Mesenteric fat pad (tissue), 1 donor: Measurements from ENCODE around the gene KCNH2. TPM values are rescaled to one million over a fixed set of nuclear protein-coding genes. Genes with fewer than 3 reads are reported as not detected.

Experiments used
- DNase-seq: peaks from one replicate; pipeline ENCODE4 v3.0.0-alpha.2; 2020; ENCODE audit warnings: low spot score
- total RNA-seq: library from RNA; stranded (reverse); fragmentation: NEBNext Ultra II Directional; extraction: Animal tissue kit (Norgen Biotek cat#: 25700); gene quantifications from one replicate; pipeline ENCODE4 v1.2.1, GENCODE V29; 2021
- donor health status: DM: yes; HTN: yes; CAD: no.

The KCNH2 gene
- total RNA-seq, 1 donor from 2014 or later: 0.32 TPM

- no peak for DNase-seq
Measured at GRCh38 chr7:150976529-150977381, 1.4 kb downstream of the KCNH2 start.

- no peak for DNase-seq
Measured at GRCh38 chr7:150975536-150976319, 2.4 kb downstream of the KCNH2 start.

GRCh38 chr7:150974468-150975391 lies 3.4 kb downstream of the KCNH2 start:
- no peak for DNase-seq

- no peak for DNase-seq
Measured at GRCh38 chr7:150973571-150974451, 4.3 kb downstream of the KCNH2 start.

DNA sequence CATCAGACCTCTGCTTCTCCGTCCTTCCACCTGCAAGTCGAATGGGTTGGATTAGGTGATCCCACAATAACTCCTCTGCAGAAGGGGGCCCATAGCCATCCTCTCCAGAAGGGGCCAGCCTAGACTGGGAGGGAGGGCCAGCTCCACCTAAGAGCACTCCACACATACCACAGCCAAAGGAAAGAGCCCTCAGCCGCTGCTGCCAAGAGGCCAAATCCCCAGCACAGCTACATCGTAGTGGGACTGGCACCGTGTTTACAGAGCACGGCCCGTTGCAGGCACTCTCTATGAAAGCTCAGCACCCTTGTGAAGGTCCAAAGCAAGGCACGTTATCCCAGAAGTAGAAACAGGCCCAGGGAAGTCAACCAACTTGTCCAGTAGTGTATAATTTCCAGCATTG lies 5.4 kb downstream of the KCNH2 start:
- no peak for DNase-seq

- no peak for DNase-seq
Measured at GRCh38 chr7:150972023-150972468, 6.1 kb downstream of the KCNH2 start.

DNA sequence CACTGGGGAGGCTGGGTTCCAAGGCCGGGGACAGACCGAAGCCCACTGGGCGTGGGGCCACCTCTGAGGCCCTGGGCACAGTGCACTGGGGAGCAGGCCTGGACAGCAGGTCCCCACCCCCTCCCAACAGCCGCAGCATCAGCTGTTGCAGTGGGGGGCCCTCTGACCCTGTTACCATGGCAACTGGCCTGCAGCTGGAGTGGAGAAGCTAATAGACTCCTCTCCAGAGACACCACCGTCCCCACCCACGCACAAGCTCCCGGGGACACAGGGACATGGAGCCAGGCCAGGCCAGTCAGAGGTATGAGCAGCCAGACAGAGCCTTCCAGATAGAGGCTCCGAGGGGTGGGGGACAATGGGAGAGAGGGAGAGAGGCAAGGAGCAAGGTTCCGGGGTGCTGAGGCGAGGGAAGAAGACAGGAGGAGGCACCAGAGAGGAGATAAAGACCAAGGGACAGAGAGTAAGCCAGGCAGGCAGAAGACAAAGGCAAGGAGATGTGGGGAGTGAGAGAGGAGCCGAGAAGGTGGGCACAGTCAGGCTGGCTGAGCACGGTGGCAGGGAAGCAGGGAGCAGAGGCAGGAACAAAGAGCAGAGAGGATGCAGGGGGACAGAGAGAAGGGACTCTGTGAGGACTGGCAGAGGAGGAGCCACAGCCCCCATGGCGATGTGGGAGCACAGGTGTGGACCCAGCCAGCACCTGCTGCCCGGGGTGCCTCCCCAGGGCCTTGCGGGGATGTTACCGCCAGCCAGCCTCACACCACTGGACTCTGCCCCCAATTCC lies 6.7 kb downstream of the KCNH2 start:
- DNase-seq: no peak

DNA sequence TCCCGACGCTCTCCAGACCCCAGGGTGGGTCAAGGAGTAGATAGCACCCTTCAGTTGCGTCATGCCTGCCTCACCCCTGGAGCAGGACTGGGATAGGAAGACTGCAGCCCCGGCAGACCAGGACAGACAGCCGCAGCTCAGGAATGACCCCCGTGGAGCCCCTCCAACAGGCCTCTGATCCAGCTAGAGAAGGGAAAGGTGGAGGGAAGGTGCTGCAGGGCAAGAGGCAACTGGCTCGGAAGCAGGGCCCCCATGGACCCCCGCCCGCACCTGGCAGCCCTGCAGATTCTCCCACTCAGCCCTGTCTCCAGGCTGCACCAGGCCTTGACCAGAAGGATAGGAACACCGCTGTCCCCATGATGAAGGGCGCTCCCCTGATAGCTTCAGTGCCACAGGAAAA lies 7.7 kb downstream of the KCNH2 start:
- DNase-seq: no peak

GRCh38 chr7:150969475-150969874 lies 8.6 kb downstream of the KCNH2 start:
- no peak for DNase-seq

- no peak for DNase-seq
Measured at GRCh38 chr7:150968734-150969372, 9.3 kb downstream of the KCNH2 start.

GRCh38 chr7:150968056-150968733 lies 9.9 kb downstream of the KCNH2 start:
- no peak for DNase-seq

DNA sequence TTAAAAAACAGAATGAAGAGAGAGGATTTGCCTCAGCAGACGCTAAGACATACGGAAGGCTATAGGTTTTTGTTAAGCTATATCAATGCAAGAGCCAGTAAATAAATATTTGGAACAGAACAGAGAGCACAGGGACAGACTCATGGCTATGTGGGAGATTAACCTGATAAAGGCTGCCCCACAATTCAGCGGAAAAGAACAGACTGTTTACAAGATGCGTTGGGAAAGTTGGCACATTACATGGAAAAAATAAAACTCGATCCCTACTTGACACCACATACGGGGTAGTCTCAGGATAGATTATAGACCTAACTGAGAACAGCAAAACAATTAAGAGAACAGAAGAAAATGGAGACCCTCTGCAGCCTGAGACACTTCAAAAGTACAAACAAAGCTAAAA lies 10.8 kb downstream of the KCNH2 start:
- no peak for DNase-seq

GRCh38 chr7:150966002-150966401 lies 12.1 kb downstream of the KCNH2 start:
- DNase-seq: no peak

DNA sequence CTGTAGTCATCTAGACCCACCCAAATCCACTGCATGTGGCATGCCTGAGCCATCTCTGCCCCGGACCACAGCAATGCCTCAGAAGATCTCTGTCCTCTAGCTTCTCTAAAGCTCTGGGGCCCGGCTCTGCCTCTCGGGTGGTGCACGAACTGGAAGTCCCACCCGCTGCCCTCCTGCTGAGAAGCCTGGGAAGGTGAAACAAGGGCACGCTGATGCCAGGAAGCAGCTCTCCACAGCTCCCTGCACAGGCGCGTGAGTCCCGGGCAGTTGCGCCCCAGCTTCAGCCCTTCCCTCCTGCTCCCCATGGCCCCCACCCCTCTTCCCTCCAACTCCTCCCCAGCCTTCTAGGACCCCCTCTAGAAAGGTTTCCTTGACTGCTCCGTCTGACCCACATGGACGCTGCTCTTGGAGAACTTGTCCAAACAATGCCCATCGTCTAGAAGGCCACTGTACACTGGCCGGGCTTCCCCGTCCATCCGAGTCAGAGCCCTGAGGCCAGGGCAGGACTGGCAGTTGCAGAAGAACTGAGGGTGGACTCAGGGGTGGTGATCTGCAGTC lies 12.8 kb downstream of the KCNH2 start:
- no peak for DNase-seq

DNA sequence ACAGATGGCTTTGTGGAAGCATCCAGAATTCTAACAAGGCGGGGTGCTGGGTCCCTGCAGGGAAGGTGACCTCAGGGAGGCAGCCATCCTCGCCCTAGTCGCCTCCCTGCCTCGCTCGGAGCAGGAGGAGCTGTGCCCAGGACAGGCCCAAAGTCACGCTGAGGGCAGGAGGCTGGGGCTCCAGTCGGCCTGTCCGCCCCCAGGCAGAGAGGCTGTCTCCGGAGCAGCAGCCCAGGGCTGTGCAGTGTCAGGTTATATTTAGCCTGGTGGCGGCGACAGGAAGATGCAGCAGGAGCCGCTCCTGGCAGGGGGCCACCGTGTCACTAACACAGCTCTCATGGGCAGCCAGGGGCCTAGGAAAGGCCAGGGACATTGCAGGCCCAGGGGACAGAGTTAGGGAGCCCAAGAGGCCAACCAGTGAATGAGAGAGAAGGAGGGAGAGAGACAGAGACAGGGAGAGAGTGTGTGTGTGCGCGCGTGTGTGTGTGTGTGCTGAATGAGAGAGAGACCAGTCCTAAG lies 13.5 kb downstream of the KCNH2 start:
- DNase-seq: no peak

DNA sequence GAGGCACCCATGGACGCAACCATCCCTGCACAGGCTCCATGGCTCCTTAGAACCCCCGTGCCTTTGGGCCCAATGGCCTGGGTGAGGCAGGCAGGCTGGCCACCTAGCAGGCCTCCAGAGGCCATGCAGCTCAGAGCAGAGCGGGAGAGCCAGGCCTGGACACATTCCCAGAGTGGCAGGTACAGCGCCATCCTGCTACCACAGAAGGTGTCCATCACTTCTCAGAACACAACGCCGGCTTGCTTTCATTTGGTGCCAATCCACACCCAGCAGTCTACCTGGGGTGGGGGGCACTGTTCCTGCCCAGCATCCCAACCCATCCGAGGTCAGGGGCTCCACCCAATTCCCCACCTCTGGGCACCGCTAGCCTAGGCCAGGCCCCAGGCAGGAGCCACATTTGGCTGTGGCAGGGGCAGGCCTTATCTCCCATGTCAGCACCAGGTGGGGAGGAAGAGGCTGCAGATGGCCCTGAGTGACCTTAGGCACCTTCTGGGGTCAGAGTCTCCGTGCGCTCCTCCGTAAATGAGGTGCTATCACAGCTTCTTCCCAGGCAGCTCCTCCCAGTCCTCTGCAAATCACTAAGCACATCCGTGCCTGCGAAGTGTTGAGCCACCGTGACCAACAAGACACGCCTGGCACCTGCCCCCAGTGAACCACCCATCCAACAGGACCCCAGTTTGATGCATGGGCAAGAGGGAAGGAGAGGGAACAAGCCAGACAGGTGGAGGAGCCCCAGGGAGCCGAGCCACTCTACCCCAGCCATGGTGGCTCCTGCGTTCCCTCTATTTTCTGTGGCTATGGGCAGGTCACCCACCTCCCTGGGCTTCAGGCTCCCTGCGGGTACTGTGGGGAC lies 14.2 kb downstream of the KCNH2 start:
- DNase-seq: no peak
